HG03039 (cell line): ENCODE measurements around the gene BCL2L12.
A peak's percentile ranks its signal among the peaks of the same experiment; 100 is the strongest.

Experiments used
- ATAC-seq: cut with Tn5 transposase; IDR thresholded peaks from one replicate; pipeline ENCODE4 v1.9.1; 2021; ENCODE audit warnings: mild to moderate bottlenecking, moderate library complexity; ENCODE audit not compliant: unreplicated experiment

BCL2L12 gene

GRCh38 chr19:49641688-49642491 is 23.8 kb upstream of the BCL2L12 start, which contains the start of gene SCAF1:
Gene SCAF1, plus strand, starts transcription at chr19:49642209. Its CDS starts 2,818 bp downstream, at chr19:49645027.
- ATAC-seq: peak; percentile 49

DNA sequence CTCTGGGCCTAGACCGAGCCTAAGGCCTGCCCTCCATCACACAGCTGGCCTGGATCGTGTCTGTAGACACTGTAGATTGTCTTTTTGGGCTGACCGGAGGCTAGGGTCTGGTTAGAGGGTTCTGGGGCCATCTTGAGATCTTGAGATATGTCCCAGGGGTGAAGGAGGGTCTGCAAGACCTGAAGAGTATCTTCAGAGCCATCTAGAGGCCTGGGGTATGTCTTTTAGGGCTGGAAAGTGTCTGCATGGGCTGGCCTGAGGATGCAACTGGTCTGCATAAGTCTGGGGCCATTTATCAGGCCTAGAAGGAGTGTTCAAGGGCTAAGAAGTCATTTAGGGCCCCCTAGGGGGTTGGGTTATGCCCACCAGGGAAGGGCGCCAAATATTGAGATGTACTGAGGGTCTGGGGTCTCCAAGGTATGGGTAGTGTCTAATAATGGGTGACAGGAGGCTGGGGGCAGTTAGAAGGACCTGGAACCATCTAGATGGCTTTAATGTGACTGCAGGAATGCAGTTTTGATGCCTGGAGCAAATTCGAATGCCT is 23.2 kb upstream of the BCL2L12 start:
- no peak for ATAC-seq

DNA sequence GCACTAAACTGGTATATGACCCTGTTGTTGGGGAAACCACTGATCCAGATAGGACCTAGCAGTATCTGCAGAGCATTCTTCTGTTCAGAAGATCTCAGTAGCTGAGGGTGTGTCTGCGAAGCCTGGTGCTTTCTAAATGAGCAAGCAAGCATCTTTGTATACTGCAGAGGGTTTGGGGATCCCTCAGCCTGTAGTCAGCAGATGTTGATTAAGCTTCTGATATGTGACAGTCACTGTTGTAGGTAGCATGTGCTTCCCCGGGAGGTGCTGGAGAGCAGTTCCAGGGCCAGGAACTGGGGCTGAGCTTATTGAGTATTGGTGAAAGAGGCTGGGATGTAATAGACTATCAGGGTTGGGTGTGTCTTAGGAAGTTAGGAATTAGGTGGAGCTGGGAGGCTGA is 22.3 kb upstream of the BCL2L12 start:
- ATAC-seq: no peak

DNA sequence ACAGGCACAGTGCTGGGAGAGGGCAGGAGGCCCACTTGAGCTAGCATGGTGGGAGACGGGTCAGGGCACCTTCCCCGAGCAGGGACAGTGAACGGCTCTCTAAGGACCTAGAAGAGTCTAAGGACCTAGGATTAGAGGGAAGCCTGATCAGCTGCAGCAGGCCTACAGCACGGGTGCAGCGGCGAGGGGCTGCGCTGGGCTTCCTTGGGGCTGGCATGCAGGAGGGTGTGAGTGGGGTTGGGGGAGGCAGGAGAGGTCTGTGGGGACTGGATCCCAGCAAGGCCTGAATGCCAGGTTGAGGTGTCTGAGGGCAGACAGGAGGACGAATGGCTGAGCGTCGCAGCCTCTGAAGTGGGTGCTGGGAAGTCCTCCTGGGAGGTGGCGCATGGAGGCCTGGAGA is 20.1 kb upstream of the BCL2L12 start:
- no peak for ATAC-seq

DNA sequence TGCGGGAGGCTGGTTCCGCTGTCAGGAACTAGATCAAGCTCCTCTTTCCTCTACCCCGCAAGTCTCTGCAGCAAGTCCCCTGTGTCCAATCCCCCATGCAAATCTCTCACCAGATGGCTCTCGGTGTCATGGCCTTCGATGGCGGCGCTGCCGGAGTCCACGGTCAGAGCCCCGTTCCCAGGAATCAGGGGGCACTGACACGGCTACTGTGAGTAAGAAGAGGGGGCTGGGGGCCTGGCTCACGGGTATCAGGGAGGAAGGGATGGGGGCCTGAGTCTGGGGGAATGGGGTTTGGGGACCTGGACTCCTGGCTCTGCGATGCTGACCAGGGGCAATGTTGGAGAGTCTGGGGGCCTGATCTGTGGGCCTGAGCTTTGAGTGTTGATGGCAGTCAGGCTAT is 19.7 kb upstream of the BCL2L12 start:
- no peak for ATAC-seq

GRCh38 chr19:49646586-49646985 is 19.1 kb upstream of the BCL2L12 start:
- no peak for ATAC-seq

GRCh38 chr19:49651029-49651819 is 14.5 kb upstream of the BCL2L12 start:
- ATAC-seq: no peak

GRCh38 chr19:49651820-49652550 is 13.7 kb upstream of the BCL2L12 start:
- no peak for ATAC-seq

GRCh38 chr19:49652551-49653465 is 12.9 kb upstream of the BCL2L12 start:
- ATAC-seq: no peak

DNA sequence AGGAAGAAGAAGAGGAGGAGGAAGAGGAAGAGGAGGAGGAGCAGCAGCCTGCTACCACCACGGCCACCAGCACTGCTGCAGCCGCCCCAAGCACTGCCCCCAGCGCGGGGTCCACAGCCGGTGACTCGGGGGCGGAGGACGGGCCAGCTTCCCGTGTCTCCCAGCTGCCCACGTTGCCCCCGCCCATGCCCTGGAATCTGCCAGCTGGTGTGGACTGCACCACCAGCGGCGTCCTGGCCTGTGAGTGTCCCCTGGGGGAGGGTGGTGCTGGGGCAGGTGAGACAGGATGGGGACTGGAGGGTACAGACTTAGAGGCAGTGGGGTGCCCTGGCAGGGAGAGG is 12.3 kb upstream of the BCL2L12 start:
- no peak for ATAC-seq

GRCh38 chr19:49654581-49654980 is 11.2 kb upstream of the BCL2L12 start:
- ATAC-seq: no peak

GRCh38 chr19:49655570-49656455 is 9.9 kb upstream of the BCL2L12 start:
- no peak for ATAC-seq

DNA sequence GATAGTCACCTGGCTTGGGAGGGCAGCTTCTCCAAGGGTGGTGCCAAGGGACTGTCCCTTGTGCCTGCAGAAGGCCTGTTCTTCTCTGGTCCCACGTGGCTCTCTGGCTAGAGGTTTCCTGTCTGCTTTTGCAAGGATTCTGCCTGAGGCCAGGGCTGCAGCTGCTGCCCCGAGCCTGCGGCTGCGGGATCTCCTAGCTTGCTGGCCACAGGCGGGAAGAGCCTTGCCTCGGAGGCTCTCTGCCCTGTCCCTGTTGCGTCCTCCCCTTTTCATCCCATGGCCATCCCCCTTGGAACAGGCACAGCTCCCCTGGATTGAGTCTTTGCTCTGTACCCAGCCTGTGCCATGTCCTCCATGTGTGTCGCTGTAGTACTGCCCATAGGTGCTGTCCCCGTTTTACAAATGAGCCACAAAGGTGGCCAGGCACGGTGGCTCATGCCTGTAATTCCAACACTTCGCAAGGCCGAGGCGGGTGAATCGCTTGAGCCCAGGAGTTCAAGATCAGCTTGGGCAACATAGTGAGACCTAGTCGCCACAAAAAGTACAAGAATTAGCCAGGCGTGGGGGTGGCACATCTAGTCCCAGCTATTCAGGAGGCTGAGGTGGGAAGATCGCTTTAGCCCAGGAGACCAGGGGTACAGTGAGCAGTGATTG is 9.2 kb upstream of the BCL2L12 start:
- no peak for ATAC-seq

- no peak for ATAC-seq
Observed at GRCh38 chr19:49657493-49658138, 8.1 kb upstream of the BCL2L12 start.

GRCh38 chr19:49658139-49658517 is 7.6 kb upstream of the BCL2L12 start:
- ATAC-seq: no peak

DNA sequence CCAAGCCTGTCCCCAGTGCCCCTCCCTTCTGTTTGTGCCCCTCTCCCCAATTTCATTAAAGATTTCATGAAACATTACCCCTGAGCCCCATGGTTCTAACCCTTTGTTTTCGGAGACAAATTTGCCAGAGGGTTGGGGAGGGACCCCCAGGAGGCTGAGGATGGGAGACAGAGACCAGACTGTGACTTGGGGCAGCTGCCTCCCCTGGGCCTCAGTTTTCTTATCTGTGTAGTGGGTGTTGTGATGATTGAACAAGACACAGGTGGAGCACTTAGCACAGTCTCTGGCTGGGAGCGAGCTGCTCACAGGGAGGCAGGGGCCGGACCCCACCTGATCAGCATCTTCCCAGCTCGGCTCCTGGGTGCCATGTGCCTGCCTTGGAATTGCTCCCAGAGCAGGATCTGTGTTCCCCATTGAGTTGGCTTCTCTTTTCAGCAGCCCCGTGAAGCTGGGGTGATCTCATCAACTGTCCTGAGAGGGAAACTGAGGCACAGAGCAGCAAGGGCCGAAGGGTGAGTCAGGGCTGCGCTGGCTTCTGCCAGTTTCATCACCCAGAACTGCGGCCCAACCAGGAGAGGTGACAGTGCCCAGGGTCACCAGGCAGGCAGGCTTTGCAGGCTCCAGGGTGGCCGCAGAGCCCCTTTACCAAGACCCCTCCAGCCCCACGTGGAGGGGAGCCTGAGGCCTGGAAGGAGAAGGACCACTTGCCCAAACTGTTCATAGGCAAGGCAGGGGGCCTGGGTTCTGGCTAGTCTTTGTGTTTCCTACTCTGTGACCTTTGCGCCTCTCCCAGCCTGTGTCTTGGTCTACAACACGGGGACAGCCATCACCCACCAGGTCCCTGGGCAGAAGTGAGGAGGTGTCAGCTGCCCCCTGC is 6.9 kb upstream of the BCL2L12 start:
- ATAC-seq: no peak

GRCh38 chr19:49660338-49660961 is 5.3 kb upstream of the BCL2L12 start:
- no peak for ATAC-seq
